HG03558 (cell line): Measurements from ENCODE around the gene MAN2B2.

Source experiments
- ATAC-seq: cut with Tn5 transposase; IDR thresholded peaks from one replicate; pipeline ENCODE4 v1.9.1; 2021; ENCODE audit warnings: moderate number of reproducible peaks; ENCODE audit not compliant: unreplicated experiment; ENCODE audit errors: extremely low read depth

Gene MAN2B2

DNA sequence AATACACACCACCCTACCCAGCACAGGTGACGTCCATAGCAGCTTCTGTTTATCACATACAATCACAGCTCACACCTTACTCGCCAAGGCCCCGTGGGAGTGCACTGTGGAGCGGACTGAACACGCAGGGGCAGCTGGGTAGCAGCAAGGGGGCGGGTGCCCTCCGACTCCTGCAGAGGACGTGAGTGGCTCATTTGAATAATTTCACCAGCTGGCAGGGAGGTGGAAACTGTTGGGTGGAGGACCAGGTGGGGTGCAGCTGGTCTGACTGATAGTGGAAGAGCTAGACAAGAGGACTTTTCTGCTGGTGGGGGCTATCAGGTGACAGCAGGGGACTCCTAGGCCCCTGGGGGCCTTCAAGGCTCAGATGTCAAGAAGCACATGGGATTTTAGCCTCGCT is 16.3 kb downstream of the MAN2B2 start:
- peak; percentile 42 for ATAC-seq

DNA sequence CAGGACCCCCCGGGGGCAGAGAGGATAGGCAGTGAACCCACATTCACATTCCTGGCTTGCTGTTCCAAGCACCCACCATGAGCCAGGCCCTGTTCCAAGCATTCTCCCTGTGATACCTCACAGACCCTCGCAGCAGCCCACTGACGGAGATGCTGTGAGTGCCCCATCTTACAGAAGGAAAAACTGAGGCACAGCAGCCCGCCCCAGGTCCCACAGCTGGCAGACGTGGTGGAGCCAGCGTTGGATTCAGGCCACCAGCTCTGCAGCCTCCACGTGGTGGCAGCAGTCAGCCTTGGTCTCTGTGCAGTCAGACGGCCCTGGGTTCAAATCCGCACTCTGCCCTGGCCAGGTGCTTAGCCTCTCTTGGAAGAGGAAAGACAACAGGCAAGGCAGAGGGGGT is 16.8 kb downstream of the MAN2B2 start:
- ATAC-seq = no peak

DNA sequence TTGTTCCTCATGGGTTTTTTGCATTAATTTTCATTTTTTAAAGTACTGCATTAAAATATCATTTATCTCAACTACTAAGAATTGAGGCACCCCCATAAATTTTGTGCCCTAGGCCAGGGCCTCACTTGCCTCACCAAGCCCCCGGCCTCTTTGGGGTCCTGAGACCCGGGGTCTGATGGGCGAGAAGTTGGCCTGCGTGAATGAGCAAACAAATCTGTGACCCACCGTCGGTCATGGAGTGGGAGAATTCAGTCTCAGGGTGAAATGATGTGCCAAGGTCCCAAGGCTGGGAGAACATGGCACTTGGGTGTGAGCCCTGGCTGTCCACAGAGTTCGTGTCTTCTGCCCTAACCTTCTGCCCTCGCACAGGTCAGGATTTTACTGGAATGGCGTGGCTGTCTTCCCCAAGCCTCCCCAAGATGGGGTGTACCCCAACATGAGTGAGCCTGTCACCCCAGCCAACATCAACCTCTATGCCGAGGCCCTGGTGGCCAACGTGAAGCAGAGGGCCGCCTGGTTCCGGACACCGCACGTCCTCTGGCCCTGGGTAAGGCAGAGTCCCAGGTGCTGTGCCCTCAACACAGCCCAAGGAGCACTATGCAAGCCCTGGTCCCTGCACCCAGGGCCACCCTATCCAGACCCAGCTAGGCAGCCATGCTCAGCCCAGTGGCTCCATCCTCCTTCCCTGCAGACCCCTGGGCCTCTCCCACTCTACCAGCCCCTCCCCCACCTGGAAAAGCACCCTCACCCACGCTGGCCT is 18.0 kb downstream of the MAN2B2 start:
- ATAC-seq = no peak

DNA sequence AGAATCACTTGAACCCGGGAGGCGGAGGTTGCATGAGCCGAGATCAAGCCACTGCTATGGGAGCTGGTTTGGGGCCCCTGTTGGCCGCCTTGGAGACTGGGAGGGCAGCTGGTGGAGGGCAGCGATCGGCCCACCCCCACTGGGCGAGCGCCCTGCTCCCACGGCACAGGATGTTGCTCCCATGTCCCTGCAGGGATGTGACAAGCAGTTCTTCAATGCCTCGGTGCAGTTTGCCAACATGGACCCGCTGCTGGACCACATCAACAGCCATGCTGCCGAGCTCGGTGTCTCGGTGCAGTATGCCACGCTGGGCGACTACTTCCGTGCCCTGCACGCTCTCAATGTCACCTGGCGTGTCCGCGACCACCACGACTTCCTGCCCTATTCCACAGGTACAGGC is 19.4 kb downstream of the MAN2B2 start:
- no peak for ATAC-seq

DNA sequence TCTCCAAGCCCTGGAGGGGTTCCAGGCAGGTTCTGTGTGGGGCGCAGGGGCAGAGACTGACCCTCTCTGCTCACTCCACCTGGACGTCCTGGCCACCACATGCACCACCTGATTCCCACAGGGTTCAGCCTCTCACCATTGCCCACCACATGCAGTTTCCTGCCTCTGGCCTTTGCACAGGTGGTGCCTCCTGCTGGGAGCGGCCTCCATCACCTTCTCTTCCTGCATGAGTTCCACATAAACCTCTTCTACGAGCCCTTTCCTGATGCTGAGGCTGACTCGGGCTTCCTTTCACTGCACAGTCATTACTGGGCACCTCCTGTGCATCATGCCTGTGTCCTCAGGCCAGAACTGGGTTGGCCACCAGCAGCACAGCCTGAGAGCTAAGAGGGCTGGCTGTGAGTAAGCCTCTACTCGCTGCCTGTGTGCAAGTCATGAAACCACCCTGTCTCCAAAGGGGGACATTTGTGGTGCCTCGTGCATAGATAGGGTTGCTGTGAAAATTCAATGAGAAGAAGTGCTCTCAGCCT is 19.9 kb downstream of the MAN2B2 start:
- ATAC-seq = no peak

DNA sequence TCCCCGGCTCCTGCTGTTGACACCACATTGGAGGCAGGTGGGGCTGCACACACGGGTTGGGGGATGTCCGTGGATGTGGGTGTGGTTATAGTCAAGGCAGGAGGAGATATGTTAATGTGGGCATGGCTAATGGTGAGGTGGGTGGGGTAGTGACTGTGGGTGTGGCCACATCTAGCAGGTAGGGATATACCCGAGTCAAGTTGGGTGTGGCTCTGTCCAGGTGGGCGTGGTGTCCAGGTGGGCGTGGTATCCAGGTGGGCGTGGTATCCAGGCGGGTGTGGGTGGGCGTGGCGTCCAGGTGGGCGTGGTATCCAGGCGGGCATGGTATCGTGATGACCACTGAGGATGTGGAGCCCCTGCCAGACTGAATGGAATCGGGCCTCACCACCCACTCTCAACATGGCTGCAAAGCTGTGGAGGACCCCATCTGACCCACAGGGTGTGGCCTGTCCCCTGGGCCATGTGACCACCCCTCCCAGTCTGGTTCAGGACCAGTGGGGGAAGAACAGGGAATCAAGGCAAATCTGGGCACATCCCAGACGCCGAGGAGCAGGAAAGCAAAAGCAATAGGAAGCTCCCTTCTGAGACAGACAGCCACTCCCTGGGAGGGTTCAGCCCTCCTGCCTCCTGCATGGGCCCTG is 21.0 kb downstream of the MAN2B2 start:
- no peak for ATAC-seq

DNA sequence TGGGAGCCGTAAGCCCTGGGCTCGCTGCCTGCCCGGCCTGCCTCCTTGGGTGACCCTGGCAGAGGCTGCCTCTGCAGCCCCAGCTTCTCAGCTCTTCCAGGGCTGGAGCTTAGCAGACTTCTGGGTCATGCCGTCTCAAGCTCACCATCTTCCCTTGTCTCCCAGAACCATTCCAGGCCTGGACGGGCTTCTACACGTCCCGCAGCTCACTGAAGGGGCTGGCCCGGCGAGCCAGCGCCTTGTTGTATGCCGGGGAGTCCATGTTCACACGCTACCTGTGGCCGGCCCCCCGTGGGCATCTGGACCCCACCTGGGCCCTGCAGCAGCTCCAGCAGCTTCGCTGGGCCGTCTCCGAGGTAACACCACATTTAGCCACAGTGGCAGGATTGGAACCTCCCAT is 22.0 kb downstream of the MAN2B2 start:
- no peak for ATAC-seq

DNA sequence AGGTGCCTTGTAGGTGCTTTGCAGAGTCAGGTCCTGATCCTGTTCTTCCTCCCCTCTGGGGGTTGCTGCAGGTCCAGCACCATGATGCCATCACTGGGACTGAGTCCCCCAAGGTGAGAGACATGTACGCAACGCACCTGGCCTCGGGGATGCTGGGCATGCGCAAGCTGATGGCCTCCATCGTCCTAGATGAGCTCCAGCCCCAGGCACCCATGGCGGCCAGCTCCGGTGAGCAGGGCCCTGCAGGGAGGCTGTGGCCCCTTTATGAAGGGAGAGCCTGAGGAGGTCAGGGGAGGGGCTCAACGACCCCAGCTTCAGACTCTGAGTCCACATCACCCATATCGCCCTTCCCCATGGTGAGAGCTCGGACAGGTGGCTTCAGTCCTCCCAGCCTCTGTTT is 23.1 kb downstream of the MAN2B2 start:
- ATAC-seq = no peak

DNA sequence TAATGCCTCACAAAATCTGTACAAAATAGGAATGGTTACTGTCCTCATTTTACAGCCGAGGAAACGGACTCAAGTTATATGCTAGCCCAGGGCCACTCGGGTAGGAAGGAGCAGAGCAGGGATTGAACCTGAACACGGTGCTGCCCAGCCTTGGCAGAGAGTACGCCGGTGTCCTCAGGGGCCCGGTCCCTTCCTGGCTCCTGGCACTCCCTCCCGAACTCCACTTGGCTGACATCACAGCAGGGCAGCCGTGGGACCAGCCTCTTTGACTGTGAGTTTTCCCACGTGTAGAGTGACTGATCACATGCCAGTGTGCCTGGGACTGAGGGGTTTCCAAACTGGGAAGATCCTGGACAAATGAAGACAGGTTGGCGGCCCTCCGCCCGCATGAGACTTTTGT is 23.7 kb downstream of the MAN2B2 start:
- ATAC-seq = no peak

DNA sequence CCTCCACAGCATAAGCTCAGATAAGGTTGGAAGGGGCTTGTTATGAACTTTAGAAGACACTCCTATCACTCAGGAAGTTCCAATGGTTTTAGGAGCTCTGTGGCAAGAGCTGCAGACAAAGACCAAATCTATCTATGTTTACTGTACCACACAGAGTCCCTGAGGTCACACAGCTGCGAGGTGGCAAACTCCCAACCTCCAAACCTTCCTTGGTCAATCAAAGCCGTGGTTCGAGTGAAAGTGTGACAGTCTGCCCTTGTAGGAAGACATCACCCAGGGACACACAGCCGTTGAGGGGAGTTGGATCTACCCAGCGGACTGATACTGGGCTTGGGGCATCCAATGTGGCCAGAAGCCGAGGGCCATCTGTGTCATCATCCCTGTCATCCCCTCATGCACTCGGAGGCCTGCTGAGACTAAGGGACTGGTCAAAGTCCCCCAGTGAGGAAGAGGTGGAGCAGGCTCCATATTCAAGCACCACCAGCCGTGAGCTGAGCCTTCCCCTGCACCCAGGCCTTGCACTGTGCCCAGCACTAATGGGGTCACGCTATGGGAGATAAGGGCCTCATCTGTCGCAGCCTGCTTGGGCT is 26.8 kb downstream of the MAN2B2 start:
- no peak for ATAC-seq

DNA sequence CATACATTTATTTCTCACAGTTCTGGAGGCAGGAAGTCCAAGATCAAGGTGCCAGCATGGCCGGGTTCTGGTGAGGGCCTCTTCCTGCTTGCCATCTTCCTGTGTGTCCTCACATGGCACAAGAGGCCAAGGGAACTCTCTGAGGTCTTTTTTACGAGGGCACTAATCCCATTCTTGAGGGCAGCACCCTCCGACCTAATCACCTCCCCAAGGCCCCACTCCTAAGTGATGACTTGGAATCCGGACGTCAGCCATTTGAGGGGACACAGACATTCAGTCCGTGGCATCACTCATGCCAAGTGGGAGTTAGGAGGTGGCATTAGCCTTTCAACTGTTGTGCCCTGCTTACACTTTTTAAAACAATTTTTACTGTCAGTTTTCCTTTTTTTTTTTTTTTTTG is 27.3 kb downstream of the MAN2B2 start:
- ATAC-seq = no peak

DNA sequence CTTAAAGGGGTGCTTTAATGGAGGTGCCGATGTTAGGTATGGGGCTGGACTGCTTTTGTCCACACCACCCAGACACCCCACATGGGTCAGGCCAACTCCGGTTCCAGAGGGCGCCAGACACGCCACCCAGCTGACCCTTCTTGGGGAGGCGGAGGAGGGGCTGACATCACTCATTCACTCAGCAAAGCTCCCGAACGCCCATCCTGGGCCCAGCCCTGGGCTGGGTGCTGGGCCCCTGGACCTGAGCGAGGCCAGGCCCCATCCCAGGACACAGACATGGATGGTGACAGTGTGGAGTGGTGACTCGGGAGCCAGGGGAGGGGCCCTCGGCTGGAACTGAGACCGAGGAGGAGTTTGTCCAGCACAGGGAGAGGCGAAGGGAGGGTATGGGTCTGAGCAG is 28.1 kb downstream of the MAN2B2 start:
- ATAC-seq = no peak

DNA sequence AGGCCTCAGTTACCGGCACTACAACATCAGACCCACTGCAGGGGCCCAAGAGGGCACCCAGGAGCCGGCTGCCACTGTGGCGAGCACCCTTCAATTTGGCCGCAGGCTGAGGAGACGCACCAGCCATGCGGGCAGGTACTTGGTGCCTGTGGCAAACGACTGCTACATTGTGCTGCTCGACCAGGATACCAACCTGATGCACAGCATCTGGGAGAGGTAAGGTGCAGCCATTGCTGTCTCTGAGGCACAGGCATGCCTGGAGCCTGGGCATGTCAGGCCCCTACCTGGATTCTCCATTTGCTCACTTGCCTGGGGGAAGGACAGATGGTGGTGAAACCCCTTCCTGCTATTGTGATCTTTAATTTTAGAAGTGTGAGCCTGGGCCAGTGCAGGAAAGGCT is 30.1 kb downstream of the MAN2B2 start:
- ATAC-seq = no peak

DNA sequence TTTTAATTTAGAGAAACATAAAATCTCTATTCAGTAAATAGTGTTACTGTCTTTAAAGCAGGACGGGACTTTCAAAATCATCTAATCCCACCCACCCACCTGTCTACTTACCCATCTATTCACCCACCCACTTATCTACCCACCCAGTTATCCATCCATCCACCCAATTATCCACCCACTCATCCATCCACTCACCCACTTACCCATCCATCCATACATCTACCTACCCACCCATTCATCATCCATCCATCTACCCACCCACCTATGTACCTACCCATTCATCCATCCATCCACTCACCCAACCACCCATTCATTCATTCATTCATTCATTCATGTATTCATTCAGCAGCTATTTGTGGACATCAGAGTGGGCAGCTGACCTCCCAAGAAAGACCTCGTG is 30.6 kb downstream of the MAN2B2 start:
- ATAC-seq = no peak

DNA sequence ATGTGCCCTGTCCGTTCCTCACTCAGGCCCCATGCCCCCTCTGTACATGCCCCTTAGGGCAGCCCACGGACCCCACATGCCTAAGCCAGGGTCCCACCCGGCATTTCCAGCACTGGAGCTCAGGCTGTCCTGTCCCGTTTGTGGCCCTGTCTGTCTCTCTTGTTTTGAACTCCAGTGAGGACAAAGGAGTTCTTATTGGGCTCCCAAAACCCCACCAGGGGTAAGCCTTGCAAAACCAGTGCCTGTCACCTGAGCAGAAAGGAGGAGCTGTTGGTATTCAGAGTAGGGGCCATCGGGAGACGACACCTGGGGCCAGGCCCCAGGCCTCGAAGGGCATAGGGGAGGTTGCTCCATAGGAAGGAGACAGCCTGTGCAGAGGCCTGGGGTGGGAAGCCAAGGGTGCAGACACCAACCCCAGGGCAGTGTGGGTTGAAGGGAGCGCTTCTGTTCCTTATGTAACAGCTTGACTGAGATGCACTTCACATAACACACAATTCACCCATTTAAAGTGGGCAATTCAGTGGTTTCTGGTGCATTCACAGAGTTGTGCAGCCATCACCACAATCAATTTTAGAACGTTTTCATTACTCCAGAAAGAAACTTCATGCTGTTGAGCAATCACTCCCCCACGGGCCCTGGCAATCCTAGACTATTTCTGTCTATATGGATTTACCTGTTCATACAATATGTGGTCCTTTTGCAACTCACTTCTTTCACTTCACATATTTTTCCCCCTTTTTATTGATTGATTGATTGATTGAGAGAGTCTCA is 31.7 kb downstream of the MAN2B2 start:
- no peak for ATAC-seq

DNA sequence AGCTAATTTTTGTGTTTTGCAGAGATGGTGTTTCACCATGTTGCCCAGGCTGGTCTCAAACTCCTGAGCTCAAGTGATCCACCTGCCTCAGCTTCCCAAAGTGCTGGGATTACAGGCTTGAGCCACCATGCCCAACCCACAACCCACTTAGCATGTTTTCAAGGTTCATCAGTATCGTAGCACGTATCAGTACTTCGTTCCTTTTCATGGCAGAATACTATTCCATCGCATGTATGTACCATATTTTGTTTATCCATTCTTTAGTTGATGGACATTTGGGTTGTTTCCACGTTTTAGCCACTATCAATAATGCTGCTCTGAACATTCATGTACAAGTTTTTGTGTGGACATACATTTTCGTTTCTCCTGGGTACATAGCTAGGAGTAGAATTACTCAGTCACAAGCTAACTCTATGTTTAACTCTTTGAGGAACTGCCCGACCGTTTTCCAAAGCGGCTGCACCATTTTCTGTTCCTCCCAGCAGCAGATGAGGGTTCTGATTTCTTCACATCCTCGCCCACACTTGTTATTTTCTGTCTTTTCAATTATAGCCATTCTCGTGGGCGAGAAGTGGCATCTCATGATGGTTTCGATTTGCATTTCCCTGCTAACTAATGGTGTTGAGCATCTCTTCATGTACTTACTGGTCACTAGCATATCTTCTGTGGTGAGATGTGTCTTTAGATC is 32.5 kb downstream of the MAN2B2 start:
- ATAC-seq = no peak

DNA sequence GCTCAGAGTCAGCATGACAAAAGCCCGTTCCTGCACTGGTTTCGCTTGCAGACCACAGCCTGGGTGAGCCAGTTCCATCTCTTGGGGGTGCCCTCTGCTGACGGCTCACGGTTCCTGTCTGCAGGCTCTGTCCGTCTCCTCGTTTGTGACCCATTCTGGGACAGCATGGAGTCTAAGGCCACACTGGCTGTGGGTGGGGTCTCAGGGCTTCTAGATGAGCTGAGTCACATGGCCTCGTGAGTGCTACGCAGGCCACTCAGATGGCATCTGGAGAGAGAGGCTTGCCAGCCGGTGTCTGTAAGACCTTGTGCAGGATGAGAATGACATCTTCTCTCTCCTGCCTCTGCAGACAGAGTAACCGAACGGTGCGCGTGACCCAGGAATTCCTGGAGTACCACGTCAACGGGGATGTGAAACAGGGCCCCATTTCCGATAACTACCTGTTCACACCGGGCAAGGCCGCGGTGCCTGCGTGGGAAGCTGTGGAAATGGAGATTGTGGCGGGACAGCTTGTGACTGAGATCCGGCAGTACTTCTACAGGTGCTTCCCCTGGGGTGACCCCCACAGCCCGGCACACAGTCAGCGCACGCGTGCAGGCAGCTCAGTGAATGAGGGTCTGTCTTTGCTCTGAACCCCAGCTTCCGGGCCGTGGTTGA is 33.9 kb downstream of the MAN2B2 start:
- no peak for ATAC-seq

DNA sequence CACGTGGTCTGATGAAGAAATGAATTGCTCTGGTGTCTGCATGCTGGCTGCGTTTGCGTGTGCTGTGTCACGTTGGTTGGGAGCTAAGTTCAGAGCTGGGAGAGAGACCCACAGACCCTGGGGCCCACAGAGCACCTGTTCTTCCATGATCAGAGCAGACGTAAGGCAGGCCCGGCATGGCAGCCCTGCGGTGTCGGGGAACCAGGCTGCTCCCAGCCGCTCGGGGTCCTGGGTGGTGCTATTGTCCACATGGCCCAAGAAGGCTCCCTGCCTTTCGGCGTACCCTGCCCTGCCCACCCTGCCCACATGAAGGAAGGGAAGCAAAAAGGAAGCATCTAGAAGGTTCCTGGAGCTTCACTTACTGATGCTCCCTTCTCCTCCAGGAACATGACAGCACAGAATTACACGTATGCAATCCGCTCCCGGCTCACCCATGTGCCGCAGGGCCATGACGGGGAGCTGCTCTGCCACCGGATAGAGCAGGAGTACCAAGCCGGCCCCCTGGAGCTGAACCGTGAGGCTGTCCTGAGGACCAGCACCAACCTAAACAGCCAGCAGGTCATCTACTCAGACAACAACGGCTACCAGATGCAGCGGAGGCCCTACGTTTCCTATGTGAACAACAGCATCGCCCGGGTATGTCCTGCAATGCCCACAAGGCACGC is 34.6 kb downstream of the MAN2B2 start:
- no peak for ATAC-seq

DNA sequence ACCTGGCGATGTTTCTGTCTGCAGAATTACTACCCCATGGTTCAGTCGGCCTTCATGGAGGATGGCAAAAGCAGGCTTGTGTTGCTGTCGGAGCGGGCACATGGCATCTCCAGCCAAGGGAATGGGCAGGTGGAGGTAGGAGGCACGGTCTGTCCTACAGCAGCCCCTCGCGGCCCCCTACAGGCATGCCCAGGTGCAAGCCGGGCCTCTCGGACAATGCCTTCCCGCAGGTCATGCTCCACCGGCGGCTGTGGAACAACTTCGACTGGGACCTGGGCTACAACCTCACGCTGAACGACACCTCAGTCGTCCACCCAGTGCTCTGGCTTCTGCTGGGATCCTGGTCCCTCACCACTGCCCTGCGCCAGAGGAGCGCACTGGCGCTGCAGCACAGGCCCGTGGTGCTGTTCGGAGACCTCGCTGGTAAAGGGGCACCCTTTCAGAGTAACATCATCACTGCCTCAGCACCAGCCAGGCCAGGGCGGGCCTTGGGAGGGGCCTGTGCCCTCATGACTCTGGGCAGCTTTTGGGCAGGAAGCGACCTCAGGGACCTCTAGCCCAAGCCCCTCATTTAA is 36.0 kb downstream of the MAN2B2 start:
- ATAC-seq = no peak
